Stimulated activated CD4-positive, alpha-beta T cell treated with anti-CD3 and anti-CD28 coated beads, Interleukin-12 subunit alpha, Interleukin-12 subunit beta, amount 100 ng/mL, for 48 hours (primary cell): ENCODE measurements around the gene UBE2B.
"Not testable (repeated sequence)": the region's sequence is repeated elsewhere in the genome, so short reads cannot be mapped to it uniquely, and the experiment has no call there.

Experiments
- DNase-seq, 3 donors: peaks; one replicate each; pipeline ENCODE4 v3.0.0-alpha.2; 2020; ENCODE audit warnings: low read depth in 2 of 3, low spot score in 1 of 3

The UBE2B gene

GRCh38 chr5:134370871-134371833 lies at the start of gene UBE2B:
Gene UBE2B (plus strand): TSS chr5:134371569. CDS start chr5:134371596, 27 bp downstream.
- DNase-seq, result peak; percentile 93 to 95 (median 95)

DNA sequence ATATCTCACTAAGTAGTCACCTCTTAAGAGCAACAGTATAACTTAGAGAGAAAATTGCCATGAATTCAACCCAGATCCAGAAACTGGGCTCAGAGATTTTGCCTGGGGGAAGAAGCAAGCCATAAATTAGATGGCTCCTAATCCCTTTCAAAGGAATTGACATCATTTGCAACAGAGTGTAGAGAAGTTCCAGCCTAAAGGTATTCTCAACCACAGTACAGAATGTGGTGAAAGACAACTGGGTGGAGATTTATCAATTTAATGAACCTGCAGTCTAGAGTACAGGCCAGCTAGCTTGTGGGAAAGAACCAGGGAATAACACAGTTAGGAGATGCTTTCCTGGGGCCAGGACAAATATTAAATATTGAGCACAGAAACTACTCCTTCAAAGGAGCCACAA lies 44.0 kb upstream of the UBE2B start:
- DNase-seq, result no peak

DNA sequence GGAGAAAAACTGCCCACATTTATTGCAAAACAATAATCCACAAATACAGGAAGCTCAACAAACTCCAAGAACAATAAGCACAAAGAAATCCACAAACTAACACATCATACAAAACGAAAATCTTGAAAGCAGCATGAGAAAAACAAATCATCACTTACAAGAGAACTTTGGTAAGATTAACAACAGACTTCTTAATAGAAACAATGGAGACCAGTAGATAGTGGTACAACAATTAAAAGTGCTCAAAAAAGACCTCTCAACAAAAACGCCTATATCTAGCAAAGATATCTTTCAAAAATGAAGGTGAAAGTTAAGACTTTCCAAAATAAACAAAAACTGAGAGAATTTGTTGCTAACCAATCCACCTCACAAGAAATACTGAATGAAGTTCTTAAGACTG lies 42.8 kb upstream of the UBE2B start:
- no peak for DNase-seq

DNA sequence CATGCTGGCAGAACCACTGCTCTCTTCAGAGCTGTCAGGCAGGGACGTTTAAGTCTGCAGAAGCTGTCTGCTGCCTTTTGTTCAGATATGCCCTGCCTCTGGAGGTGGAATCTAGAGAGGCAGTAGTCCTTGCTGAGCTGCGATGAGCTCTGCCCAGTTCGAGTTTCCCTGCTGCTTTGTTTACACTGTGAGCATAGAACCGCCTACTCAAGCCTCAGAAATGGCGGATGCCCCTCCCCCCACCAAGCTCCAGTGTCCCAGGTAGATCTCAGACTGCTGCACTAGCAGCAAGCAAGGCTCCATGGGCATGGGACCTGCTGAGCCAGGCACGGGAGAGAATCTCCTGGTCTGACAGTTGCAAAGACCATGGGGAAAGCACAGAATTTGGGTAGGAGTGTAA lies 34.5 kb upstream of the UBE2B start:
- not testable (repeated sequence) for DNase-seq

GRCh38 chr5:134343500-134343899 lies 27.9 kb upstream of the UBE2B start:
- DNase-seq, result not testable (repeated sequence)

- DNase-seq, result not testable (repeated sequence)
Observed at GRCh38 chr5:134345476-134345875, 25.9 kb upstream of the UBE2B start.

- DNase-seq, result no peak
Observed at GRCh38 chr5:134345996-134346395, 25.4 kb upstream of the UBE2B start.

- DNase-seq, result no peak
Observed at GRCh38 chr5:134349463-134349862, 21.9 kb upstream of the UBE2B start.

GRCh38 chr5:134355681-134356080 lies 15.7 kb upstream of the UBE2B start:
- no peak for DNase-seq

GRCh38 chr5:134365604-134366003 lies 5.8 kb upstream of the UBE2B start:
- DNase-seq, result no peak

DNA sequence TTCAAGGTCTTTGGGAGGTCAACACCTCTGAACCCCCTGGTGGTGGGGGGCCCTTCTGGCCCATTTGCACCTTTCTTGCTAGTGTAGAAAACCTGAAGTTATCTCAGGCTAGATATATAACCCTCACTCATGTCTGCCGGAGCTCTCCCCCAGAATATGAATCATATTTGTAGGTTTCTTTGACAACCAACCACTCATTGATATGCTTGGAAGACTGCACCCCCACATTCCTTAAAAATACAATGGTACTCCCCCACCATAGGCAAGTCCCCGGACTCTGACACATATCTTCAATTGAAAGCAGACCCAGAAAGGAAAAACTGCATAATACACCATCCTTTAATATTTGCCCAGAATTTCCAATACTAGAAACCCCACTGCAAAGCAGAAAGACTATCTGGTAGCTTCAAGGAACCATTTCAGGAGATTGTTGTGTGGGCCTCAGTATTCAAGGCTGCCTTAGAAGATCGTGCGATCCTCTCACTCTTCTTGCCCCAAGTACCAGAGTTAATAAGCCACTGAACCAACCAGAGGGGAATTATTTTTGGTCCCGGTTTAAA lies 978 bp upstream of the UBE2B start:
- DNase-seq, result no peak

GRCh38 chr5:134371834-134372340 lies 518 bp downstream of the UBE2B start:
- peak in 2 of 3 donors; percentile 27 to 29 for DNase-seq

DNA sequence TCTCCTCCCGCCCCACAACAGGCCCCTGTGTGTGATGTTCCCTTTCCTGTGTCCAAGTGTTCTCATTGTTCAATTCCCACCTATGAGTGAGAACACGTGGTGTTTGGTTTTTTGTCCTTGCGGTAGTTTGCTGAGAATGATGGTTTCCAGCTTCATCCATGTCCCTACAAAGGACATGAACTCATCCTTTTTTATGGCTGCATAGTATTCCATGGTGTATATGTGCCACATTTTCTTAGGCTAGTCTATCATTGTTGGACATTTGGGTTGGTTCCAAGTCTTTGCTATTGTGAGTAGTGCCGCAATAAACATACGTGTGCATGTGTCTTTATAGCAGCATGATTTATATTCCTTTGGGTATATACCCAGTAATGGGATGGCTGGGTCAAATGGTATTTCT lies 2.3 kb downstream of the UBE2B start:
- not testable (repeated sequence) for DNase-seq

DNA sequence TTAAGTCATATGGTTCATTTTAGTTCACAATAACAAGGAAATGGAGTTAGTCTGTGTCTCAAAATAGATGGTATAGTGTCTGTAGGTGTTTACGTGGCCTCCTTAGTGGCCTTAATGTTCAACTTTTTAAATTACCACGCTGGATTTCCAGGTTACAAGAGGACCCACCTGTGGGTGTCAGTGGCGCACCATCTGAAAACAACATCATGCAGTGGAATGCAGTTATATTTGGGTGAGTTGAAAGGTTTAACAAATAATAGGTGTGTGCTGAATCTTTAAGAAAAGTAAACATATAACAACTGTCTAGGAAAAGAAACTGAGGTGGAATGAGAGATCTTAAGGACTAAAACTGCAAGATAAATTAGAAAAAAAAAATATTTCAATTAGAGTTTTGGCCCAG lies 2.9 kb downstream of the UBE2B start:
- no peak for DNase-seq

GRCh38 chr5:134380346-134380745 lies 9.0 kb downstream of the UBE2B start:
- DNase-seq, result no peak

- DNase-seq, result not testable (repeated sequence)
Observed at GRCh38 chr5:134382204-134382603, 10.8 kb downstream of the UBE2B start.

- DNase-seq, result no peak
Observed at GRCh38 chr5:134383980-134384697, 12.8 kb downstream of the UBE2B start.

GRCh38 chr5:134387443-134387842 lies 16.1 kb downstream of the UBE2B start:
- DNase-seq, result no peak

- no peak for DNase-seq
Observed at GRCh38 chr5:134392301-134392700, 20.9 kb downstream of the UBE2B start.

DNA sequence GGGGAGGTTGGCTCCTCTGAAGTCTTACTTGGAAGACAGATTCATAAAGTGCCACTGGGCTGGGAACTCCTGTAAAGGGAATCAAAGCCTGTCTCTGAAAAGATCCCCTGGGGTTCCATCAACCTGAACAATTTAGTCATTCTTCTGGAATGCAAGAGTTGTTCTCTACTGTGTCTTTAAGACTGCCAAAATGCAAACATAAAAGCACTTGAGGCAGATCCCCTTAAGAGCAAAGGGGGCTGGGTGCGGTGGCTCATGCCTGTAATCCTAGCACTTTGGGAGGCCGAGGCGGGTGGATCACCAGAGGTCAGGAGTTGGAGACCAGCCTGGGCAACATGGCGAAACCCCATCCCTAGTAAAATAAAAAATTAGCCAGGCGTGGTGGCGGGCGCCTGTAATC lies 23.6 kb downstream of the UBE2B start:
- no peak for DNase-seq

DNA sequence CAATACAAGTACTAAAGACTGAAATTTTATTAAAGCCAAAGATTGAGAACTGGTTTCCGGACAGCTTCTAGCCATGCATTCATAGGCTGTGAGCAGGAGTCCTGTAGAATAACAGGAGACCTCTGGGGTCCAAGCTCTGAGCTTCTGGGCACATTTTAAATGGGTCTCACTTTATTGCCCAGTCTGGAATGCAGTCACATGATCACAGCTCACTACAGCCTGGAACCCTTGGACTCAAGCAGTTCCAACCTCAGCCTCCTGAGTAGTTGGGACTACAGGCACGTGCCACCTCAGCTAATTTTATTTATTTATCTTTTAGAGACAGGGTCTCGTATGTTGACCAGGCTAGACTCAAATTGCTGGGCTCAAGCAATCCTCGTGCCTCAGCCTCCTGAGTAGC lies 24.9 kb downstream of the UBE2B start:
- DNase-seq, result no peak

- DNase-seq, result no peak
Observed at GRCh38 chr5:134397196-134397595, 25.8 kb downstream of the UBE2B start.
